Amniotic stem cell (primary cell): ENCODE results near the gene CD52.

Experiments used
- DNase-seq: peaks from one replicate; lab custom pipeline; 2025; lab: John Stamatoyannopoulos, UW

CD52 gene, protein sequence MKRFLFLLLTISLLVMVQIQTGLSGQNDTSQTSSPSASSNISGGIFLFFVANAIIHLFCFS

DNA sequence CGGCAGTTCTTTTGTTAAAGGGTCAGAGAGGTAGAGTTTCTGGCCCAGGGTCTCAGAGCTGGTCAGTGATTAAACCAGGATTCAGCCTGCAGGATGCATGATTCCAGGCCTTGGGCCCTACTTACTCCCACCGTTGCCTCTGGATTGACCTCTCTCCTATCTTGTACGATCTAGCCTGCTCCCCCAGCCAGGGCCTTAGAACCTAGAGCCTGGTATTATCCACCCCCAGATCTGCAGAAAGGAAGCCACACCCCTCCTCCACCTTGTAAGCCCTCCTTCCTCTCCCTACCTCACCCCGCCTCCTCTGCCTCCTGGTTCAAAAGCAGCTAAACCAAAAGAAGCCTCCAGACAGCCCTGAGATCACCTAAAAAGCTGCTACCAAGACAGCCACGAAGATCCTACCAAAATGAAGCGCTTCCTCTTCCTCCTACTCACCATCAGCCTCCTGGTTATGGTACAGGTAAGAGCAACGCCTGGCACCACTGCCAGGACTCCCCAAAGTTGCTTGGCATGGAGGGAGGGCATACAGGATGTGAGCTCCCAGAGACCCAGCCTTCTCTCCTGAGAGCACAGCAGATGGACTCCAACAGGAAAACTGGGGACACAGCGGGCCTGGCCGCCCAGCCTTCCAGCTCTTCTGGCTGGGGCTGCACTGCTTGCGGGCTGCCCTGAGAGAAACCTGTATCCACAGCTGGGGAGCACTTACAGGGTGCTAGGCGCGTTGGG is at the start of gene CD52:
Gene CD52, plus strand, starts transcription at position 347 of the 726 bp plus-strand sequence. Its CDS starts 60 bp downstream, at position 407.
- DNase-seq: no peak

DNA sequence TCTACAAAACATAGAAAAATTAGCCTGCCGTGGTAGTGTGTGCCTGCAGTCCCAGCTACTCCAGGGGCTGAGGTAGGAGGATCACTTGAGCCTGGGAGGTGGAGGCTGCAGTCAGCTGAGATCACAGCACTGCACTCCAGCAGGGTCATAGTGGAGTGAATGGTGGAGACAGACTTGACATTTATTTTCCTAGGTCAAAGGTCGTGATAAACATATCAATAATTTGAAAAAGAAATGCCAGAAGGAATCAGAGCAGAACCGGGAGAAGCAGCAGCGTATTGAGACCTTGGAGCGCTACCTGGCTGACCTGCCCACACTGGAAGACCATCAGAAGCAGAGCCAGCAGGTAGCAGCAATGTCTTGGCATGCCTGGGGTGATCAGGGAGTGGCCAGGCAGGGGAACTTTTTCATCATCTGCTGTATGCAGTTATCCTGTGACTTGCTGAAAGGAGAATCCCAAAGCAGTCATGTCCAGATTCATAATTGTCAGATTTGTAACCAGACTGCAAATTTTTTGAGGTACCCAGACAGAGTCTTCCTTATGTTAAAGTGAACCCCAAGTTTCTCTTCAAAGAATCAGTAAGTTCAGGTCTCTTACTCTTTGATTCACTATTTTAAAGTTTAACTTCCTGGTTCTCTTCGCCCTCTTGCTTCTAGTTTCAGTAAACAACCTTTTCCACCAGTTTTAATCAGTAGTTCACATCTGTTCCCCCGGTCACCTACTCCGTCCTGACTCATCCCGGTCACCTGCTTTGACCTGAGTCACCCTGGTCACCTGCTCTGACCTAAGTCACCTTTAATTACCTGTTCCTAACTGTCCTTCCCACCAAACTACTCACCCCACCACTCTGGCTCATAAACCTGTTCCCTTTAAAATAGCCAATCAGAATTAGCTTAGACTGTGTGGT is 49.2 kb upstream of the CD52 start:
- no peak for DNase-seq

DNA sequence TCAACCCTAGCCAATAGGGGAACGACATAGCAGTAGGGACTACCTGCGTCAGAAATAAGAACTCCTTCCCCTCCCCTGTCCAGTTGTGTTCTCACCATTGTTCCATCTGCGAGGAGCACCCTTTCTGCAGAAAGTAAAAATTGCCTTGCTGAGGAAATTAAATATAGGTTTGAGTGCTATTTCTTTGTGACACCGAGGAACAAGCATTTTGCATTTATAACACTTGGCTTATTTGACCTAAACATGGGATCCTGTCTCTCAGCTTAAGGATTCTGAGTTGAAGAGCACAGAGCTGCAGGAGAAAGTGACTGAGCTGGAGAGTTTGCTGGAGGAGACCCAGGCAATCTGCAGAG is 48.6 kb upstream of the CD52 start:
- DNase-seq: no peak

DNA sequence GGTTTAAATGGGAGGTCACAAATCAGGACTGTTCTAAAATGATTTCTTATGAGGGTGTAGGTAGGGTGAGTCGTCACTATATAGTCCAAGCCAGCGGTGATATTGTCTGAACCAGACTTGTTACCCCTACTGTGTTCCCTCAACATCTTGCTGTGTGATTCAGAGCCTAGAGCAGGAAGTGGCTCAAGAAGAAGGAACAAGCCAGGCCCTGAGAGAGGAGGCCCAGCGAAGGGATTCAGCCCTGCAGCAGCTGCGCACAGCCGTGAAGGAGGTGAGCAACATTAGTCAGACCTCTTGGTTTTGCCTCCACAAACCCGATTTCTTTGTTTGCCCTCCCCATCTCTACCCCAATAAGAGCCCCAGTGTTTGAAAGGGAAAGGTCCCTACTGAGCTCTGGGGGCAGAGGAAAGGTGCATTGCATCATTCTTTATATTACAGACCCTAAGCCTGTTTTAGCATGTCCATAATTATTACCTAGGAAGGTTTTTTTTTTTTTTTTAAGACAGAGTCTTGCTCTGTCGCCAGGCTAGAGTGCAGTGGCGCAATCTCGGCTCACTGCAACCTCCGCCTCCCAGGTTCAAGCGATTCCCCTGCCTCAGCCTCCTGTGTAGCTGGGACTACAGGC is 42.8 kb upstream of the CD52 start:
- DNase-seq: no peak

DNA sequence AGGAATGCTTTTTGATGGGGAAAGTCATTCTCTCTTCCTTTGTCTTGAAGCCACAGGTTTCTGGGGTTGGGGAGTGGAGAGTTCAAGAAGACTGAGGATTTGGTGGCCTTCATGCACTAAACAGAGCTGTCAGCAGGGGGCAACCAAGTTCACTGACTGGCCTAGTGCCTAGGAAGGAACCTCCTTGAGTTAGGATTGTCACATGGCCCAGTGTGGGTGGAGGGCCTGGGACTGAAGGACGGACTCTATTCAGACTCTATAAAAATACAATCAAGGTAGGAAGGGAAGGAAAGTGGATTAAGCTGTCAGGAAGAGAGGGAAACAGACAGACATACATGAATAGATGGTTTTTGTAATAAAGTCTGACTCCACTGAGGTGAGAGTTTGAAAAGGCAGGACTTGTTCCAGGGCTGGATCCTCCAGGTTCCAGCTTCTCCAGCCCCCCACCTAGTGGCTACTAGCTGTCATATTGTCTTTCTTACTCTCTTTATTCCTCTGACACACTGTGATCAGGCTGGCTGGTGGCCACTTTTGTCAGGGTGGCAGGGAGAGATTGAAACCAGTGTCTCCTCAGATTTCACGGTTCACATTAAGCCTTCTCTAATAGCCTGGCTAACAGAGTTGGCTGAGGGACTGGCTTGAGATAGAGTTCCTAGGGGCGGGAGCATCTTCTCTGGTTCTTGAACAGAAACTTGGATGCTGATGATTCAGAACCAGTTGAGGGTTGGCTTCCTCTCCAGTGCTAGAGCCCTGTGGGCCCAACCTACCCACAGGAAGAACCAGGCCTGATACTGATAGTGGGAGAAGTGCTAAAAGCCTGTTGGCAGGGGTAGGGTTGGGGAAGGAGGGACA is 42.0 kb upstream of the CD52 start:
- peak; percentile 66 for DNase-seq

DNA sequence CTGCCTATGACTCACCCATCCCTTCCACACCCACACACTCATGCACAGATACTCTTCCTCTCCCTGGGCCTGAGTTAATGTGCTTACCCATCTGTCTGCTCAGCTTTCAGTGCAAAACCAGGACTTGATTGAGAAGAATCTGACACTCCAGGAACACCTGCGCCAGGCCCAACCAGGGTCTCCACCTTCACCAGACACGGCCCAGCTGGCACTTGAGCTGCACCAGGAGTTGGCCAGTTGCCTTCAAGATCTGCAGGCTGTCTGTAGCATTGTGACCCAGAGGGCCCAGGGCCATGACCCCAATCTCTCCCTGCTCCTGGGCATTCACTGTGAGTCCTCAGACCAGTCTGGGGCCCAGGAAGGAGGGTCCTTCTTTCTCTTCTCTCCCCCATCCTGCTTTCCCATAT is 41.3 kb upstream of the CD52 start:
- DNase-seq: no peak

DNA sequence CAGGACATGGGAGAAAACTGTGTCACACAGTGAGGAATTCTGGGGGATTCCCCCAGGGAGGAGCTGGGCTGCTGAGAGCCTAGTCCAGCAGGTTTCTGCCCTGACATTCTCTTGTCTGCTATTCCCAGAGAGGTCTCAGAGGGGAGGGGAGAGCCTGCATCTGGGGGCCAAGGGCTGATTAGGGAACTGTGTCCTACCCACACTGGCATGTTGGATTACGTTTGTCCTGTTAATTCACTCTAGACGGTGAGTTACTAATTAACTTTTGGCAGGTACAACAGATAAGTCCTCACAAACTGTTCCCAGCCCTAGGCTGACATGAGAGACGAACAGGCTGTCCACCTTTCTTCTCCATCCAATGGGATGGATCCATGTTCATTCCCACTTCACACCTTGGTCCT is 40.5 kb upstream of the CD52 start:
- DNase-seq: no peak

DNA sequence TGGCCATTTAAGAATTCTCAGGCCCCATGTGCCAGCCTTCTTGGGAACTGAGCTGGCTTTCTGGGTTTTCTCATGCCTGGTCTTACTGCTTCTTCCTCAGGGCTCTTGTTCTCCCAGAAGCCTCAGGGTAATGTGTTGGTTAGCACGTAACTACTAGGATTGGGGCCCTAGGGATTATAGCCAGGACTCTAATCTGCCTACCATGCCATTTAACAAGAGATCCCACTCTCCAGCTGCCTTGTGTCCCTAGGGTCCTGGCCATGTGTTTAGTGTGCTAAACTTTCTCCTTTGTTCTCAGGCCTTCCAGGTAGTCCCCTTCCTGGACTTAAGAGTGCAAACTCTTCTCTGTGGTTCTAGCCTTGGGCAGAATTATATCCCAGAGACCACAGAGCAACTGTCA is 40.0 kb upstream of the CD52 start:
- DNase-seq: no peak

DNA sequence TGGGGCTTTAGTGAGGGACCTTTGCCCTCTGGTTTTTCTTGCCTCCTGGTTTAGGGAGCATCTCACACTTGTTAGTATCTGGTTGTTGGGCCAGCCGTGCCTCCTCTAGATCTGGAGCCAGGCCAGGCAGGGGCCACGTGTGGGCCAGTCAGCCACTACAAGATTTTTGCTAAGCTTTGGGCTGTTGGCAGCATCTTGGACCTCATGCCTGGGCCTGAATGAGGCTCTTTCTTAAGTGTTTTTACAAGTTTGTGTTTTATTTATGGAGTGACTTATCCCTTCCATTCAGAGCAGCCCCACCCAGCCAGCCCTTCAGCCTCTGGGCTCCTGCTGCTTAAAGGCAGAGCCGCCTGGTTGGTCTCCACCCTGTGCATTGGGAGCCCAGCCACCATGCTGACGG is 39.5 kb upstream of the CD52 start:
- DNase-seq: peak; percentile 43

DNA sequence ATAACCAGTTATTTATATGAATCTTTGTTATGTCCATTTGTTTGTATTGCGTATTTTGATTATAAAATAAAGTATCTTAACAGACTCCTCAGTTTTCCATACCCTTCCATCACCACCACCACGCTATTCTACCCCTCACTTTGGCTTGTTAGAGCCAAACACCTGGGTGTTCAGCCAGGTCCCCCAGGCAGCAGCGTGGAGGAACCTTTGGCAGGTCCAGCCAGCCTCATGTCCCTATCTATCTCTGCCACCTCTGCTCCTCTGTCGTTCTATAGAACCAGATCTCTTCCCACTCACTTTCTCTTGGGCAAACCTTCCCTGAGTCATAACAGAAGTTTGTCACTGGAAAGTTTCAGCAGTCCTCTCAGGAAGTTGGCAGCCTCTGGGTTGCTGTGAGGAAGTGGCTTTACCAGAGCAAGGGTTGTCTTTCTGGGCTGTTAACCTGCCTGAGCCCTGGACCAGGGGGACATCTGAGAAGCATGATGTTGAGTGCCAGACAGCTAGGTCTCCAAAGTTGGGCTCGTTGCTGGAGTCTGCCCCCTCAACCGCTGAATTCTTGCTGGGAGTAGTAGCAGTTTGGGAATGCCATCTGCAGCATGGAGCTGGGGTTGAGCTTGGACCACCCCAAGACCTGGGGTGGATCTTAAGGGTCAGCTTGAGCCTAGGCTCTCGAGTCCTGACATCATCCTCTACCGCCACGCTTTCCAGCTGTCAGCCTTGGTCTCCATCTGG is 38.9 kb upstream of the CD52 start:
- DNase-seq: peak; percentile 35

DNA sequence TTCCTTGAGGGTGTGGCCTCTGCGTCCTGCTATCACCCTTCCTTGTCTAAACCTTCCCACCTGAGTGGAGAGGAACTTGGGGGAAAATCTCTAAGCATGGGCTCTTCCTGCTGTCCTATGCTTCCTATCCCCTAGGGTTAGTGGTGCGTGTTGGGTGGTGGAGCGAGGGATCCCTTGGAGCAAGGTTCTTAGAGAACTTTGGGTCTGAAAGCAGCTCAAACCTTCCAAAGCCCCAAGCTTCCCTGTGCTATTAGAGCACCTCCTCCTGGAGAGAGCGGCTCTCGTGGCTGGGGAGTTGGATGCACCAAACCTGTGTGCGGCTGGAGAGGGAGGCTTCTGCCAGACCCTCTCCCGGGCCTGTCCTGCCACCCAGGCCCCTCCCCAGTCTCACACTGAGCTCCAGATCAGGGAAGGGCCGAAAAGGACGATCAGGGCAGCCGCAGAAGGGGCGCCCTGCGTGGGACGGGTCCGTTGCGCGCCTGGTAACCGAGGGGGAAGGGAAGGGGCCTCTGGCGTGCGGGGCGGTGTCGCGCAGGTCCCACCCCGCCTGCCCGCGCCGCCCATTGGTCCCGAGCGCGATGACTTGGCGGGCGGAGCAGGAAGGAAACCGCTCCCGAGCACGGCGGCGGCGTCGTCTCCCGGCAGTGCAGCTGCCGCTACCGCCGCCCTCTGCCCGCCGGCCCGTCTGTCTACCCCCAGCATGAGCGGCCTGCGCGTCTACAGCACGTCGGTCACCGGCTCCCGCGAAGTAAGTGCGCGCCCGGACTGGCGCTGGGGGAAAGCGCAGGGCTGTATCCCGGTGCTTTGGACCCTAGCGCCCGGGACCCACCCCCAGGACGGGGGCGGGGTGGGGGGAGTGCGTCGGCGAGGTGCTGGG is 38.1 kb upstream of the CD52 start, which contains the start of gene SH3BGRL3:
Gene SH3BGRL3, plus strand, starts transcription at position 631 of the 877 bp plus-strand sequence. Its CDS starts 70 bp downstream, at position 701.
- peak; percentile 66 for DNase-seq

DNA sequence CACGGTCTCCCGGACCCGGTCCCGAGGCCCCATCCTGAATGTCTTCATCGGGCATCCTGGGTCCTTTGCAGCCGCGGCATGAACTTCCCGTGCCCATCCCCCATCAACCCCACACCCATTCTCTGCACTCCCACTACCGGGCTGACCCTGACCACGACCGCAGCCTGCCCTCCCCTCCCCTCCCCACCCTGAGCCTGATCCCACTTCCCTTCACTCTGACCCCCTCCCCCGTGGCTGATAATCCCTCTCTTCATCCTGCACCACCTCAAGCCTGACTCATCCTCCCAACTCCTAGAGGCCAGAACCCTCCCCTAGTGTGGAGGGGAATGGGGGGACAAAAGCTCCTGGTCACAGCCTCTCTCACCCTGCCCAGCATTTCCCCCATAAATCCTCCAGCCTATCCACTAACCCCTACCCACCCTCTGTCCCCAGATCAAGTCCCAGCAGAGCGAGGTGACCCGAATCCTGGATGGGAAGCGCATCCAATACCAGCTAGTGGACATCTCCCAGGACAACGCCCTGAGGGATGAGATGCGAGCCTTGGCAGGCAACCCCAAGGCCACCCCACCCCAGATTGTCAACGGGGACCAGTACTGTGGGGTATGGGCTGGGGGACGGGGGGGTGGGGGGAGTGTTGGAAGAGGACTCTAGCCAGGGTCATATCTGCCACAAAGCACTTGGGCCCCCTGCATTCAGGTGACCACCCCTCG is 37.3 kb upstream of the CD52 start:
- no peak for DNase-seq

DNA sequence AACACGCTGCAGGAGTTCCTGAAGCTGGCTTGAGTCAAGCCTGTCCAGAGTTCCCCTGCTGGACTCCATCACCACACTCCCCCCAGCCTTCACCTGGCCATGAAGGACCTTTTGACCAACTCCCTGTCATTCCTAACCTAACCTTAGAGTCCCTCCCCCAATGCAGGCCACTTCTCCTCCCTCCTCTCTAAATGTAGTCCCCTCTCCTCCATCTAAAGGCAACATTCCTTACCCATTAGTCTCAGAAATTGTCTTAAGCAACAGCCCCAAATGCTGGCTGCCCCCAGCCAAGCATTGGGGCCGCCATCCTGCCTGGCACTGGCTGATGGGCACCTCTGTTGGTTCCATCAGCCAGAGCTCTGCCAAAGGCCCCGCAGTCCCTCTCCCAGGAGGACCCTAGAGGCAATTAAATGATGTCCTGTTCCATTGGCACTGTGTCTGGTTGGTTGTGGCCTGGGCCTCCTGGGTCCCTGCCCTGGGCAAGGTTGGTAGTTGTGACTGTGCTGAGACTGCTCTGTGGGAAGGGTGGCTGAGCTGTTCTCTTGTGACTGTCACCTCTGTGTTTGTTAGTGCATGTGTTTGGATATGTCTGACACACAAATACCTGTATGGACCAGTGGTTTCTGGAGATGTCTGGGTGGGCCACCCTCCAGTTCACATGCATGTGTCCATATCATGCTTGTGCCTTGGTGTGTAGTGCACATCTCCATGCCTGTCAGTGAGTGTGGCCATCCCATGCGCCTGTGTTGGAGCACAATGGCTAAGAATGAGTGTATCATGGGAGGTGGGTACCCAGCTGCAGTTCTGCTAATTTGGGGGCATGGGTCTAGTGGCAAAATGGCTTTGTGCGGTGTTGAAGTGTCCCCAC is 36.4 kb upstream of the CD52 start:
- no peak for DNase-seq

DNA sequence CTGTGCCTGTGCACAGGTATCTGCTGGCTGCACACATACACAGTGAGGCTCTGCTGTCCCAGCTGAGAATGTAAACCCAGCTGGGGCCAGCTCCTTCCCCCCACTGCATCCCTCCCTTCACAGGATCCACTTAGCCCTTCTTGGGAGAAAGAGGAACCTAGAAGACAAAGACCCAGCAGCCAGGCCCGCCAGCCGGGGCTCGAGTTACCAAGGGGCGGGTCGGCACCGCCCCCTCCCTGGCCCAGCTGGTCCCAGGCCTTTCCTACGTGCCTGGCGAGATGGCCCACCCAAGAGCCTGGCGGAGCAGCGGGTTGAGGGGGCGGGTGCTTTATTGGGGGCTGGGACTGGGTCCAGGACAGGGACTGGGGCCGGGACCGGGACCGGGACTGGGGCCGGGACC is 35.8 kb upstream of the CD52 start:
- no peak for DNase-seq

DNA sequence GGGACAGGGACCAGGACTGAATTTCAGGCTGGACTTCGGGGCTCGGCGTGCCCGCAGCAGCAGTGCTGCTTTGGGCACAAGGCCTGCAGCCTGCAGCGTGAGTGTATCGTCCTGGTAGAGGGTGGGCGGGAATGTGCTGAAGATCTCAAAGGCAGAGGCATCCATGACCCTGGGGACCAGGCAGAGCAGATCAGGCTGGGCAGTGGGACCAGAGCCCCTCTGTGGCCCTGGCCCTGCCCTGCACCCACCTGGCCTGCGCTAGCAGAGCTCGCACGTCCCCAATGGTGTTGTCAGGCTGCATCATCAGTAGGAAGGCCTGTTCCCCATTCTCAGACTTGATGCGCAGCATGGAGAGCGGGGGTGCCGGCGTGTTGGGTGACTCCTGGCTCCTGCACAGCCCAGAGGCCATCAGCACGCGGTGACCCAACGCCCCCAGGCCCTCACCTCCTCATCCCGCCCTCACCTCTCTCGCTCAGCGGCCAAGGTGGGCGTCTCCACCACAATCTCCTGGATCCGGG is 35.3 kb upstream of the CD52 start:
- no peak for DNase-seq

DNA sequence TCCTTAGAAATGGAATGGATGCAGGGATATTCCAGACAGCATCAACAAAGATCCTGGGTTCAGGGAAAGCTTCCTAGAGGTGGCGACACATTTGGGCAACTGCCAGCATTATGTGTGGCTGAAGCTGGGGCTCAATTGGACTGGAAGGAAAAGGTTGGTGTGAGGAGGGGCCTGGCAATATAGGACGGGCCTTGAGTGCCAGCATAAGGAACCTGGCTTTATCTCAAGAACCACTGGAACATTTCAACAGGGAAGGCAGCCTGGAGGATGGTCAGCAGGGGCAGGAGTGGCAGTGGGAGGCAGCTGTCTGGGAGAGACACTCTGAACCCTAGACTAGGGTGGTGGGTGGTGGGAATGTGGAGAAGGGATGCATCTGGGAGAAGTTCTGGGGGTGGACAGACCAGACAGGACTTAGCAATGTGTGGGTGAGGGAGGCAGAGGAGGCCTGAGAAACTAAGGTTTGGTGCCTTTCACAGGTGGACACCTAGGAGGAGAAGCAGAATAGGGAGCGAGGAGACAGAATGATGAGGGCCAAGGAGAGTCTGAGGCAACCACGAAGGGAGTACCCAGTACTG is 34.4 kb upstream of the CD52 start:
- DNase-seq: no peak

DNA sequence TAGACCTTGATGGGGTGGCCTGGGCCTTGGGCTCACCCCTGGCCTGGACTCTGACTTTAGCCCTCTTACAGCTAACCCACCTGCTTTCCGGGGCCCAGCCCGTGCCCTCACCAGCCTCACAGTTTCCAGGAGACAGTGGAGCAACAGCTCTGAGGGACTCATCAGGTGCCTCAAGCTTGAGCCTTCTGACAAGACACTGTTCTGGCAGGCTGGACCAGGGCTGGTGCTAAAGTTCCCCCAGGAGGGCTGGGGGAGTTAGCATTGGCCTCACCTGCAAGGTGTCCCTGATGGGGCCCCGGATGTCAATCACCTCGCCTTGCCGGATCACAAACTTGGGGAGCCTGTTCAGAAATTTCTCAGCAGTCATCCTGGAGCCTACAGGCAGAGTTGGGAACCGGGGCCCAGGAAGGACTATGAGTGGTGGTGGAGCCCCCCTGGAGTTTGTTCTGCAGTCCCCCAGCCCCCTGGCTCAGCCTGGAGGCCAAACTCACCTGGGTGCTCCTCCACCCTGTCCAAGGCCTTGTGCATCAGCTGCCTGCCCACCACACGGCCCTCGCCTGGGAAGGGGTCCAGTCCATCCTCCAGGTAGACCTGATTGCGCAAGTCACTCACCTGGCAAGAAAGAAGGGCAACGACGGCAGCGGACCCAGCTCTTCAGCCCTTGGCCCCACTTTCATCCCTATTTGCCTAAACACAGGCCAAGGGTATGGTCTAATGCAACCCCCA is 33.7 kb upstream of the CD52 start:
- DNase-seq: no peak
